NB4 (cell line): ENCODE measurements around the gene FYCO1.

ENCODE experiments used
- MAX ChIP-seq: IDR thresholded peaks from 2 replicates; pipeline ENCODE4 v1.6.1; 2011; ENCODE audit warnings: low read depth, low read length
- POLR2A ChIP-seq: IDR thresholded peaks from 2 replicates; pipeline ENCODE4 v1.6.1; 2011; ENCODE audit warnings: mild to moderate bottlenecking; ENCODE audit not compliant: insufficient read length; ENCODE audit errors: extremely low read depth
- TF ChIP-seq, protein P1 (sequence below): IDR thresholded peaks from one replicate; pipeline ENCODE4 v1.5.1; 2012; ENCODE audit warnings: low read depth, low read length

DNA sequence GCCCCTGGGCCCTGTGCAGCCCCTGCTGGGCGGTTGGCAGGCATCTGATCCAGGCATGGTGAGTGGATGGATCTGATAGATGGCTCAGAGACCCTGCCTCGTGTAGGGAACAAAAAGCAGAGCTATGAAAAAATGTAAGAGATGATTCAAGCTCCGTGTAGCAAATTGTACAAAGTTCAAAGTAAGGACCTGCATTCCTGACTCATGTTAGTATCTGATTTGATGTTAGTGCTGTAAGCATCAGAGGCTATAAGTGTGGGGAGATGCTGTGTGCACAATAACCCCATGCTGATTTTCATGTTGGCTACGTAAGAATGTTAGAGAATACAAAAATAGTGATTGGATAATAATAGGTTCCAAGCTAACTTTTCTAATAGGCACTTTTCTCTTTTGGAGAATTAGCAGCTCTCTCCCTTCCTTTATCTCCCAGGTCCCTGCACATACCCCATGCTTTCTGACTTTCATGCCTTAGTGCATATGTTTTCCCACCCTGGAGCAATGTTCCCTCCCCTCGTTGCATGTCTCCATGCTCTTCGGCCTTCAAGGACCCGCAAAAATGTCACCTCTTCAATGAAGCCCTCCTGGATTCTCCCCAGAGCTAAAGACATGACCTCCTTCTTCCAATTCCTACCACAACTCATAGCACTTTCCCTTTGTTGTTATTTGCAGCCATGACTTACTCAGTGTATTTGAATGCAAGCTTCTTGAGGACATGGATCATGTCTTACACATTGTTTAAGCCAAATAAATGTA lies 107.7 kb downstream of the FYCO1 start:
- TF ChIP-seq, protein P1, sequence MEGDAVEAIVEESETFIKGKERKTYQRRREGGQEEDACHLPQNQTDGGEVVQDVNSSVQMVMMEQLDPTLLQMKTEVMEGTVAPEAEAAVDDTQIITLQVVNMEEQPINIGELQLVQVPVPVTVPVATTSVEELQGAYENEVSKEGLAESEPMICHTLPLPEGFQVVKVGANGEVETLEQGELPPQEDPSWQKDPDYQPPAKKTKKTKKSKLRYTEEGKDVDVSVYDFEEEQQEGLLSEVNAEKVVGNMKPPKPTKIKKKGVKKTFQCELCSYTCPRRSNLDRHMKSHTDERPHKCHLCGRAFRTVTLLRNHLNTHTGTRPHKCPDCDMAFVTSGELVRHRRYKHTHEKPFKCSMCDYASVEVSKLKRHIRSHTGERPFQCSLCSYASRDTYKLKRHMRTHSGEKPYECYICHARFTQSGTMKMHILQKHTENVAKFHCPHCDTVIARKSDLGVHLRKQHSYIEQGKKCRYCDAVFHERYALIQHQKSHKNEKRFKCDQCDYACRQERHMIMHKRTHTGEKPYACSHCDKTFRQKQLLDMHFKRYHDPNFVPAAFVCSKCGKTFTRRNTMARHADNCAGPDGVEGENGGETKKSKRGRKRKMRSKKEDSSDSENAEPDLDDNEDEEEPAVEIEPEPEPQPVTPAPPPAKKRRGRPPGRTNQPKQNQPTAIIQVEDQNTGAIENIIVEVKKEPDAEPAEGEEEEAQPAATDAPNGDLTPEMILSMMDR = no peak
- no peak for TF ChIP-seq POLR2A
- no peak for TF ChIP-seq MAX
